ENCODE data around the gene TUBGCP6.

DNA sequence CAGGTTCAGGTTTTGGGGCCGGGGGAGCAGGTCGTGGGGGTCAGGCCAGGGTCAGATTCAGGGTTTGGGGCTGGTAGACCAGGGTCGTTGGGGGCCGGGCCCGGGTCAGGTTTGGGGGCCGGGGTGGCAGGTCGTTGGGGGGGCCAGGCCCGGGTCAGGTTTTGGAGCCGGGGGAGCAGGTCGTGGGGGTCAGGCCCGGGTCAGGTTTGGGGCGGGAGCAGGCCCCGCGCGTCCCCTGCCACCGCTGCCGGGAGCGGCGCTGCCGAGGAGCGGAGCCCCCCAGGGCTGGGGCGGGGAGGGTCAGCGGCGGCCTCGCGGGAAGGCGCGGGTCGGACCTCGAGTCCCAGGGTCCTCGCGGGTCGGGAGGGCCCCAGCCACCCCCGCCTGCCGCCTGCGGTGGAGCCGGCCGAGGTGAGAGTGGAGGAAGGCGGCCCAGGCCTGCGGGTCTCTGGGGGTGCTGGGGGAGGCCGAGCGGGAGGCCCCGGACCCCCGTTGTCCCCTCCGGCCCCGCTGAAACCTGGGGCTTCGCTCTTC, 58.6 kb downstream of the TUBGCP6 start:
- TF ChIP-seq POLR2AphosphoS2 (IDR thresholded peaks at IDR 0.05; ENCODE audit: low read depth, low read length) = no peak
- TF ChIP-seq, protein P1, sequence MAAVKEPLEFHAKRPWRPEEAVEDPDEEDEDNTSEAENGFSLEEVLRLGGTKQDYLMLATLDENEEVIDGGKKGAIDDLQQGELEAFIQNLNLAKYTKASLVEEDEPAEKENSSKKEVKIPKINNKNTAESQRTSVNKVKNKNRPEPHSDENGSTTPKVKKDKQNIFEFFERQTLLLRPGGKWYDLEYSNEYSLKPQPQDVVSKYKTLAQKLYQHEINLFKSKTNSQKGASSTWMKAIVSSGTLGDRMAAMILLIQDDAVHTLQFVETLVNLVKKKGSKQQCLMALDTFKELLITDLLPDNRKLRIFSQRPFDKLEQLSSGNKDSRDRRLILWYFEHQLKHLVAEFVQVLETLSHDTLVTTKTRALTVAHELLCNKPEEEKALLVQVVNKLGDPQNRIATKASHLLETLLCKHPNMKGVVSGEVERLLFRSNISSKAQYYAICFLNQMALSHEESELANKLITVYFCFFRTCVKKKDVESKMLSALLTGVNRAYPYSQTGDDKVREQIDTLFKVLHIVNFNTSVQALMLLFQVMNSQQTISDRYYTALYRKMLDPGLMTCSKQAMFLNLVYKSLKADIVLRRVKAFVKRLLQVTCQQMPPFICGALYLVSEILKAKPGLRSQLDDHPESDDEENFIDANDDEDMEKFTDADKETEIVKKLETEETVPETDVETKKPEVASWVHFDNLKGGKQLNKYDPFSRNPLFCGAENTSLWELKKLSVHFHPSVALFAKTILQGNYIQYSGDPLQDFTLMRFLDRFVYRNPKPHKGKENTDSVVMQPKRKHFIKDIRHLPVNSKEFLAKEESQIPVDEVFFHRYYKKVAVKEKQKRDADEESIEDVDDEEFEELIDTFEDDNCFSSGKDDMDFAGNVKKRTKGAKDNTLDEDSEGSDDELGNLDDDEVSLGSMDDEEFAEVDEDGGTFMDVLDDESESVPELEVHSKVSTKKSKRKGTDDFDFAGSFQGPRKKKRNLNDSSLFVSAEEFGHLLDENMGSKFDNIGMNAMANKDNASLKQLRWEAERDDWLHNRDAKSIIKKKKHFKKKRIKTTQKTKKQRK (IDR thresholded peaks at IDR 0.05; ENCODE audit: low read depth, low read length) = no peak
- TF ChIP-seq ZNF274 (IDR thresholded peaks at IDR 0.05; ENCODE audit: insufficient read depth, insufficient read length) = no peak
- no peak for TF ChIP-seq CEBPB (IDR thresholded peaks at IDR 0.05; ENCODE audit: borderline replicate concordance in 1 of 2, low read depth in 2 of 2, low read length in 2 of 2)
- TF ChIP-seq ATF7 (IDR thresholded peaks at IDR 0.05; ENCODE audit: low read depth) = no peak
- TF ChIP-seq BACH1 (IDR thresholded peaks at IDR 0.05; ENCODE audit: borderline replicate concordance) = no peak
- TF ChIP-seq, protein P2, sequence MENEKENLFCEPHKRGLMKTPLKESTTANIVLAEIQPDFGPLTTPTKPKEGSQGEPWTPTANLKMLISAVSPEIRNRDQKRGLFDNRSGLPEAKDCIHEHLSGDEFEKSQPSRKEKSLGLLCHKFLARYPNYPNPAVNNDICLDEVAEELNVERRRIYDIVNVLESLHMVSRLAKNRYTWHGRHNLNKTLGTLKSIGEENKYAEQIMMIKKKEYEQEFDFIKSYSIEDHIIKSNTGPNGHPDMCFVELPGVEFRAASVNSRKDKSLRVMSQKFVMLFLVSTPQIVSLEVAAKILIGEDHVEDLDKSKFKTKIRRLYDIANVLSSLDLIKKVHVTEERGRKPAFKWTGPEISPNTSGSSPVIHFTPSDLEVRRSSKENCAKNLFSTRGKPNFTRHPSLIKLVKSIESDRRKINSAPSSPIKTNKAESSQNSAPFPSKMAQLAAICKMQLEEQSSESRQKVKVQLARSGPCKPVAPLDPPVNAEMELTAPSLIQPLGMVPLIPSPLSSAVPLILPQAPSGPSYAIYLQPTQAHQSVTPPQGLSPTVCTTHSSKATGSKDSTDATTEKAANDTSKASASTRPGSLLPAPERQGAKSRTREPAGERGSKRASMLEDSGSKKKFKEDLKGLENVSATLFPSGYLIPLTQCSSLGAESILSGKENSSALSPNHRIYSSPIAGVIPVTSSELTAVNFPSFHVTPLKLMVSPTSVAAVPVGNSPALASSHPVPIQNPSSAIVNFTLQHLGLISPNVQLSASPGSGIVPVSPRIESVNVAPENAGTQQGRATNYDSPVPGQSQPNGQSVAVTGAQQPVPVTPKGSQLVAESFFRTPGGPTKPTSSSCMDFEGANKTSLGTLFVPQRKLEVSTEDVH (IDR thresholded peaks at IDR 0.05; ENCODE audit: low read depth, partially characterized antibody) = no peak
- TF ChIP-seq, protein P3, sequence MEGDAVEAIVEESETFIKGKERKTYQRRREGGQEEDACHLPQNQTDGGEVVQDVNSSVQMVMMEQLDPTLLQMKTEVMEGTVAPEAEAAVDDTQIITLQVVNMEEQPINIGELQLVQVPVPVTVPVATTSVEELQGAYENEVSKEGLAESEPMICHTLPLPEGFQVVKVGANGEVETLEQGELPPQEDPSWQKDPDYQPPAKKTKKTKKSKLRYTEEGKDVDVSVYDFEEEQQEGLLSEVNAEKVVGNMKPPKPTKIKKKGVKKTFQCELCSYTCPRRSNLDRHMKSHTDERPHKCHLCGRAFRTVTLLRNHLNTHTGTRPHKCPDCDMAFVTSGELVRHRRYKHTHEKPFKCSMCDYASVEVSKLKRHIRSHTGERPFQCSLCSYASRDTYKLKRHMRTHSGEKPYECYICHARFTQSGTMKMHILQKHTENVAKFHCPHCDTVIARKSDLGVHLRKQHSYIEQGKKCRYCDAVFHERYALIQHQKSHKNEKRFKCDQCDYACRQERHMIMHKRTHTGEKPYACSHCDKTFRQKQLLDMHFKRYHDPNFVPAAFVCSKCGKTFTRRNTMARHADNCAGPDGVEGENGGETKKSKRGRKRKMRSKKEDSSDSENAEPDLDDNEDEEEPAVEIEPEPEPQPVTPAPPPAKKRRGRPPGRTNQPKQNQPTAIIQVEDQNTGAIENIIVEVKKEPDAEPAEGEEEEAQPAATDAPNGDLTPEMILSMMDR (IDR thresholded peaks at IDR 0.05 in 2 of 3, conservative IDR thresholded peaks at IDR 0.05 in 1 of 3; ENCODE audit: control insufficient read depth in 2 of 3, extremely low read depth in 1 of 3, insufficient read depth in 1 of 3, low read depth in 3 of 3, low read length in 3 of 3) = no peak
- TF ChIP-seq, protein P4, sequence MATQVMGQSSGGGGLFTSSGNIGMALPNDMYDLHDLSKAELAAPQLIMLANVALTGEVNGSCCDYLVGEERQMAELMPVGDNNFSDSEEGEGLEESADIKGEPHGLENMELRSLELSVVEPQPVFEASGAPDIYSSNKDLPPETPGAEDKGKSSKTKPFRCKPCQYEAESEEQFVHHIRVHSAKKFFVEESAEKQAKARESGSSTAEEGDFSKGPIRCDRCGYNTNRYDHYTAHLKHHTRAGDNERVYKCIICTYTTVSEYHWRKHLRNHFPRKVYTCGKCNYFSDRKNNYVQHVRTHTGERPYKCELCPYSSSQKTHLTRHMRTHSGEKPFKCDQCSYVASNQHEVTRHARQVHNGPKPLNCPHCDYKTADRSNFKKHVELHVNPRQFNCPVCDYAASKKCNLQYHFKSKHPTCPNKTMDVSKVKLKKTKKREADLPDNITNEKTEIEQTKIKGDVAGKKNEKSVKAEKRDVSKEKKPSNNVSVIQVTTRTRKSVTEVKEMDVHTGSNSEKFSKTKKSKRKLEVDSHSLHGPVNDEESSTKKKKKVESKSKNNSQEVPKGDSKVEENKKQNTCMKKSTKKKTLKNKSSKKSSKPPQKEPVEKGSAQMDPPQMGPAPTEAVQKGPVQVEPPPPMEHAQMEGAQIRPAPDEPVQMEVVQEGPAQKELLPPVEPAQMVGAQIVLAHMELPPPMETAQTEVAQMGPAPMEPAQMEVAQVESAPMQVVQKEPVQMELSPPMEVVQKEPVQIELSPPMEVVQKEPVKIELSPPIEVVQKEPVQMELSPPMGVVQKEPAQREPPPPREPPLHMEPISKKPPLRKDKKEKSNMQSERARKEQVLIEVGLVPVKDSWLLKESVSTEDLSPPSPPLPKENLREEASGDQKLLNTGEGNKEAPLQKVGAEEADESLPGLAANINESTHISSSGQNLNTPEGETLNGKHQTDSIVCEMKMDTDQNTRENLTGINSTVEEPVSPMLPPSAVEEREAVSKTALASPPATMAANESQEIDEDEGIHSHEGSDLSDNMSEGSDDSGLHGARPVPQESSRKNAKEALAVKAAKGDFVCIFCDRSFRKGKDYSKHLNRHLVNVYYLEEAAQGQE (IDR thresholded peaks at IDR 0.05; ENCODE audit: low read depth, low read length) = no peak
